Astrocyte of the spinal cord (primary cell): ENCODE results near the gene EIF4E.

Experiments used
- DNase-seq: peaks from one replicate; pipeline ENCODE4 v3.0.0; 2011; ENCODE audit warnings: low read depth, low spot score
- H3K4me3 ChIP-seq: 2 replicates; pipeline ENCODE4 v1.5.1; 2011; ENCODE audit warnings: low read depth, mild to moderate bottlenecking, low read length, moderate library complexity
- in situ Hi-C: cut with HindIII; loops from 2 replicates; pipeline ENCODE4 v1.10.0; 2017; ENCODE audit warnings: low sequenced_read_pairs
- TF ChIP-seq, protein P1 (sequence below): IDR thresholded peaks from 2 replicates; pipeline ENCODE4 v1.5.1; 2012; ENCODE audit warnings: low read depth, mild to moderate bottlenecking, low read length, inconsistent platforms

Gene EIF4E

DNA sequence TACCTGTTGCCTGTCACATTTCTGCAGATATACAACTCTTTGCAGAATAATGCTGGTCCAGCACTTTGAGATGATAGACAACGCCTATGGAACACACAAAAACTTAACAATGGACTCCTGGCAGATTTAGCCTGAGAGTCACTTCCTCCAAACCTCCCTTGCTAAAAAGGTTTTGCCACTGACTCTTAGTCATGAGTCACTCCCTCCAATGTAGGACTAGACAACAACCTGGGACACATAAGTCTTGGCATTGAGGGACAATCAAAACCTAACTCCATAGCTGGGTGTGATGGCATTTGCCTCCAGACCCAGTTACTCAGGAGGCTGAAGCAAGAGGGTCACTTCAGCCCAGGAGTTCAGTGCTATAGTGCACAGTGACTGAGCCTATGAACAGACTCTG lies 22.0 kb upstream of the EIF4E start:
- DNase-seq, result no peak
- TF ChIP-seq, protein P1, sequence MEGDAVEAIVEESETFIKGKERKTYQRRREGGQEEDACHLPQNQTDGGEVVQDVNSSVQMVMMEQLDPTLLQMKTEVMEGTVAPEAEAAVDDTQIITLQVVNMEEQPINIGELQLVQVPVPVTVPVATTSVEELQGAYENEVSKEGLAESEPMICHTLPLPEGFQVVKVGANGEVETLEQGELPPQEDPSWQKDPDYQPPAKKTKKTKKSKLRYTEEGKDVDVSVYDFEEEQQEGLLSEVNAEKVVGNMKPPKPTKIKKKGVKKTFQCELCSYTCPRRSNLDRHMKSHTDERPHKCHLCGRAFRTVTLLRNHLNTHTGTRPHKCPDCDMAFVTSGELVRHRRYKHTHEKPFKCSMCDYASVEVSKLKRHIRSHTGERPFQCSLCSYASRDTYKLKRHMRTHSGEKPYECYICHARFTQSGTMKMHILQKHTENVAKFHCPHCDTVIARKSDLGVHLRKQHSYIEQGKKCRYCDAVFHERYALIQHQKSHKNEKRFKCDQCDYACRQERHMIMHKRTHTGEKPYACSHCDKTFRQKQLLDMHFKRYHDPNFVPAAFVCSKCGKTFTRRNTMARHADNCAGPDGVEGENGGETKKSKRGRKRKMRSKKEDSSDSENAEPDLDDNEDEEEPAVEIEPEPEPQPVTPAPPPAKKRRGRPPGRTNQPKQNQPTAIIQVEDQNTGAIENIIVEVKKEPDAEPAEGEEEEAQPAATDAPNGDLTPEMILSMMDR, result no peak
- in situ Hi-C loops, result no loop called here
- H3K4me3 ChIP-seq, result no peak overlapping the region

DNA sequence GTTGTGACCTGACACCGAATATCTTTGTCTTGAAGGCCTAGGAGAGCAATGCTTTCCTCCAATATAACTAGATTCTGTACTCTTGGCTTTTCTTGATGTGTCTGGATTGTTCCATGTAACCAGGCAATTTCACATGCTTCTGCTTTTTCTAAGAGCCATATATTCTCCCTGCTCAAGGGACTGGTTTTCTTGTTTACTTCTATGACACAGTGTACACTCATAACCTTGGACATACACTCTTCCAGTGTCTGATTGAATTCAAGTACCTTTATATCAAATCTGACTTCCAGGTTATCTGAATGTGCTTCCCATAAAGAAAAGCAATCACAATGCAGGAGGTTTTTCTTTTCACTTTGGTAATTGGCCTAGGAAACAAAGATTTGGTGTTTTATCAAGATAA lies 17.4 kb upstream of the EIF4E start:
- TF ChIP-seq, protein P1, result no peak
- DNase-seq, result no peak
- H3K4me3 ChIP-seq, result no peak overlapping the region
- in situ Hi-C loops, result no loop called here

DNA sequence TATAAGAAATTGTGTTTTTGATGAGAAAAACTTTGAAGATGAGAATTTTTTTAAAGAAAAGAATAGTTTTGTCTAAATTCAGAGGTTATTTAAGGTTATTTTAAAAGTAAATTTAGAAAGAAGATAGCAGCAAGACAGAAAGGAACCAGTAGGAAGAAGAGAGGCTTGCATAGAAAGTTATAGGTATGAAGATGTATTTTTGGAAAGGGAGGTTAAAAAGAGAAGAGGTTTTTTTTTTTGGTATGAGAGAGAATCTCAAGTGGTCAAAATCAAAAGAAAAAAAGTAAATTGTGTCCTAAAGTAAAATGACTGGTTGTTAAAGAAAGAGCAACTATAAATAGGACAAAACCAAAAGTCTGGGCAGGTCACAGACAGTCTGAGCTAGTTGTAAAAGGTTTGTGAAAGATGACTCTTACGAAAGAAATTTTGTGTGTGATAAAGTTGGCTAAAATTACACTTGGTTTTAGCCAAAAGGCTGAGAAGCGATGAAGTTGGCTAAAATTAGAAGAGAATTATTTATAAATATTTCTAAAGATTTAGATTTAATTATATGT lies 16.4 kb upstream of the EIF4E start:
- TF ChIP-seq, protein P1, result no peak
- no peak overlapping the region for H3K4me3 ChIP-seq
- in situ Hi-C loops, result no loop called here
- no peak for DNase-seq

DNA sequence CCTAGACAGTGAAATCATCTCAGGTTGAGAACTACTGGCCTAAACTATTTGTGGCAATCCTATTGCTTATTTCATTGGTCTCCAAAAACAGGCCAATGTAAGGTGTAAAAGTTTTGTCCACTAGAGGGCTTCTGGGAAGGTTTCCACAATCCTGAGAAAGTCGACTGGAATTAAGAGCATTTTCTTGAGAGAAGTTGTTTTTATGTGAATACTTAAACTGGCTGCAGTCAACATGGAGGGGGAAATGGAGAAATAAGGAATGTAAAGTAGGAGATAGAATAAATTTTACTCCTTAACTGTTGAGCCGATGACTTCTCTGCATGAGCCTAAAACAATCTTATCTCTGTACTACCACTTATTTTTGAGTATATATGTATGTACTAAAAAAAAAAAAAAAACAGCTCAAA lies 11.0 kb upstream of the EIF4E start:
- TF ChIP-seq, protein P1, result peak; percentile 82
- in situ Hi-C loops, result no loop called here
- peak; percentile 79 for DNase-seq
- H3K4me3 ChIP-seq, result no peak overlapping the region

DNA sequence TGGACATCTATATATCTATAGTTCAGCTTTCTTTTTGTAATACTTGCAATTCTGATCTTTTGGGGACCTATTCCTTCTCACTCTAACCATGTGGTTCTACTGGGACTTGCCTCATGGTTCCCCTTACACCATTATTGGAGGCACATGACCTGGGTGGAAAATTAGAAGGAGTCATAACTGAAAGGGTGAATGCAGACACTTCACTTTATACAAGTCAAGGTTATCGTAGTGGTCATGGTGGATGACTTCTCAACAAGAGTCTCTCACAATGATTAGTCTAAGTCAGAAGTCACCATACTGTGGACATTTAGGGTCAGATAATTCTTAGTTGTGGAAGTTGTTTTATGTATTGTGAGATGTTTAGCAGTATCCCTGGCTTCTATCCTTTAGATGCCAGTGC lies 10.5 kb upstream of the EIF4E start:
- no peak overlapping the region for H3K4me3 ChIP-seq
- in situ Hi-C loops, result no loop called here
- TF ChIP-seq, protein P1, result no peak
- DNase-seq, result no peak

DNA sequence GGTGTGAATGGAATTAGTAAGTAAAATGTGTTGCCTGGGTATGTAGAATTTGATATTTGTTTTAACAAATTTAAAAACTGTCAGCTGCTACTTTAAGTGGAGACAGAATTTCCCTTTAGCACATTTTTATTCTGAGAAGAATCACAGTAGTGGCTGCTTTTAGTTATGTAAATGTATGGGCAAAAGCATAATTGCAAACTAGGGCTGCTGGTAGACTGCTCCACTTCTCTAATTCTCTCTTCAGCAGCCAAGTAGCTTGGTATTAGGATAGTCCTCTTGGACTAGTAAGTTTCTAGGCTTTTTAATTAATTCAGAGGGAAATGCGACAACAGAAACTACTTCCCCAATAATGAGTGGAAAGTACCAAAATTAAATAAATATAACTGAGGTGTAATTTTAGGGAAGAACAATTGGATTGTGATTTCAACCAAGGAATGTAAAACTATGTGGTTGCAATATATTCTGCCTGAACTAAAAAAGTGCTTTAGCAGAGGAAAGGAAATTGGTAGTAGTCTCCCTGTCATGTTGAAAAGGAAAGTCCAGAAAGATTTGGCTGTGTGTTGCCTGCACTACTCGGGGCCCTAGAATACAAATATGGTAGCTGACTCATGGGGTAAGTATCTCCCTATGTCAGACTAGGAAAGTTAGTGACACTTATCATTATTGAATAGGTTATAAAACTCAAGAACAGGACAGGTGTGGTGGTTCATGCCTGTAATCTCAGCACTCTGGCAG lies 9.2 kb upstream of the EIF4E start:
- TF ChIP-seq, protein P1, result no peak
- DNase-seq, result peak; percentile 20
- in situ Hi-C loops, result no loop called here
- no peak overlapping the region for H3K4me3 ChIP-seq
